Keratinocyte (primary cell): ENCODE results near the gene TENM4. TPM values are rescaled to one million over a fixed set of nuclear protein-coding genes. Genes with fewer than 3 reads are reported as not detected.
A peak's percentile ranks its signal among the peaks of the same experiment; 100 is the strongest.

Experiments
- DNase-seq: peaks from one replicate; pipeline ENCODE4 v3.0.0-alpha.2; 2011; ENCODE audit warnings: low read depth, missing footprints, low spot score
- FAIRE-seq: peaks from 2 replicates; lab custom pipeline; 2011; peaks lifted over from hg19 to GRCh38; lab: Jason Lieb, UNC
- H2AFZ ChIP-seq: 2 replicates; pipeline ENCODE4 v1.6.0; 2012; ENCODE audit warnings: low read length, control low read depth, inconsistent platforms; ENCODE audit not compliant: control insufficient read depth
- H3K27ac ChIP-seq: 2 replicates; pipeline ENCODE4 v1.5.1; 2011; ENCODE audit warnings: low read length; ENCODE audit not compliant: control insufficient read depth, insufficient read depth
- H3K27me3 ChIP-seq: 3 replicates; pipeline ENCODE4 v1.6.0; 2011; ENCODE audit warnings: low read length; ENCODE audit not compliant: control insufficient read depth, insufficient read depth; ENCODE audit errors: extremely low read depth
- H3K36me3 ChIP-seq, 2 experiments: 2 replicates in 1 of 2; 3 replicates in 1 of 2; pipeline ENCODE4 v1.5.1; 2011; ENCODE audit warnings: low read length in 2 of 2, mild to moderate bottlenecking in 1 of 2; ENCODE audit not compliant: control insufficient read depth in 2 of 2, insufficient read depth in 2 of 2; ENCODE audit errors: extremely low read depth in 1 of 2
- H3K4me1 ChIP-seq: 3 replicates; pipeline ENCODE4 v1.5.1; 2011; ENCODE audit warnings: low read length; ENCODE audit not compliant: control insufficient read depth, insufficient read depth; ENCODE audit errors: extremely low read depth
- H3K4me2 ChIP-seq: 3 replicates; pipeline ENCODE4 v1.6.0; 2011; ENCODE audit warnings: low read depth, low read length; ENCODE audit not compliant: control insufficient read depth, insufficient read depth; ENCODE audit errors: extremely low read depth
- H3K4me3 ChIP-seq, 3 experiments: fragments of 200-600 bp in 1 of 3; sonication (generic) in 1 of 3; 2 replicates in 2 of 3; 3 replicates in 1 of 3; pipeline ENCODE4 v1.5.1; 2011 to 2016; ENCODE audit warnings: low read length in 3 of 3, mild to moderate bottlenecking in 3 of 3, control low read depth in 2 of 3, inconsistent platforms in 1 of 3, low read depth in 1 of 3, mixed read lengths in 1 of 3, mixed run types in 1 of 3, moderate library complexity in 1 of 3; ENCODE audit not compliant: control insufficient read depth in 2 of 3, insufficient read depth in 2 of 3; ENCODE audit errors: extremely low read depth in 1 of 3
- H3K79me2 ChIP-seq: 2 replicates; pipeline ENCODE4 v1.6.0; 2012; ENCODE audit warnings: low read length; ENCODE audit not compliant: control insufficient read depth, insufficient read depth
- H3K9ac ChIP-seq: 3 replicates; pipeline ENCODE4 v1.6.0; 2011; ENCODE audit warnings: low read length; ENCODE audit not compliant: control insufficient read depth, insufficient read depth; ENCODE audit errors: extremely low read depth
- H3K9me1 ChIP-seq: 3 replicates; pipeline ENCODE4 v1.6.0; 2011; ENCODE audit warnings: low read length; ENCODE audit not compliant: control insufficient read depth, insufficient read depth; ENCODE audit errors: extremely low read depth
- H3K9me3 ChIP-seq: 2 replicates; pipeline ENCODE4 v1.5.1; 2012; ENCODE audit warnings: low read depth, low read length; ENCODE audit not compliant: control insufficient read depth
- H4K20me1 ChIP-seq: 3 replicates; pipeline ENCODE4 v1.6.0; 2011; ENCODE audit warnings: low read length; ENCODE audit not compliant: control insufficient read depth, insufficient read depth; ENCODE audit errors: extremely low read depth
- CTCF ChIP-seq, 3 experiments: IDR thresholded peaks in 1 of 3; conservative IDR thresholded peaks in 1 of 3; optimal IDR thresholded peaks in 1 of 3; 2 replicates in 2 of 3; 3 replicates in 1 of 3; pipeline versions ENCODE3 to v1.5.1; 2011; ENCODE audit warnings: low read length in 3 of 3, mild to moderate bottlenecking in 3 of 3, moderate library complexity in 2 of 3, control low read depth in 1 of 3, inconsistent platforms in 1 of 3; ENCODE audit not compliant: insufficient read depth in 2 of 3; ENCODE audit errors: extremely low read depth in 1 of 3
- EZH2 ChIP-seq: IDR thresholded peaks from one replicate; pipeline ENCODE4 v1.6.1; 2012; ENCODE audit warnings: inconsistent platforms, mild to moderate bottlenecking, low read length, moderate library complexity
- dilution Hi-C: fragments of 300-500 bp; cut with MboI; formaldehyde crosslinking; loops from one replicate; pipeline ENCODE4 v1.7.0; 2020; ENCODE audit warnings: low sequenced_read_pairs; ENCODE audit not compliant: extremely low pct_ligation_motif_present
- polyA plus RNA-seq, 5 experiments: library from polyadenylated mRNA; depleted of rRNA in 3 of 5; stranded (reverse) in 3 of 5; stranded (forward) in 1 of 5; unstranded in 1 of 5; fragments of >200 nt; gene quantifications; 1 replicate in 1 of 5; 2 replicates in 3 of 5; 3 replicates in 1 of 5; pipeline versions ENCODE4 v1.2.1 to v1.2.3, GENCODE V29; 2011 to 2012; ENCODE audit warnings: missing spikeins in 2 of 5, low read depth in 1 of 5, low replicate concordance in 1 of 5

The TENM4 gene
- polyA plus RNA-seq, 1 donor (not counting 4 experiments of a cell fraction or from before 2014, with no cell fraction given), result 3.5 TPM

- TF ChIP-seq CTCF (optimal IDR thresholded peaks at IDR 0.05 in 1 of 3, IDR thresholded peaks at IDR 0.05 in 1 of 3, conservative IDR thresholded peaks at IDR 0.05 in 1 of 3; ENCODE audit: extremely low read depth in 1 of 3, insufficient read depth in 2 of 3, low read length in 3 of 3), result no peak
- no peak for TF ChIP-seq EZH2
- no peaks in the 10 kb centered on the region for H3K27me3 ChIP-seq
Observed at GRCh38 chr11:78786086-78786485, 654.7 kb downstream of the TENM4 start.

GRCh38 chr11:78784321-78785061 is 656.3 kb downstream of the TENM4 start:
- Histone ChIP-seq H3K27me3 (no peaks in the 10 kb centered on the region), H3K9me1 (no peaks in the 10 kb centered on the region), H3K4me3 (no peak overlapping the region), H3K36me3 (no peaks in the 10 kb centered on the region), H3K9me3 (no peaks in the 10 kb centered on the region), H2AFZ (no peak overlapping the region), H3K27ac (no peak overlapping the region), H4K20me1 (no peaks in the 10 kb centered on the region), H3K9ac (no peak overlapping the region), H3K79me2 (no peaks in the 10 kb centered on the region), H3K4me2 (no peak overlapping the region), H3K4me1 (peaks cover 7% of the 10 kb centered on the region)
- FAIRE-seq, result peak; percentile 72
- TF ChIP-seq EZH2, result no peak
- no peak for TF ChIP-seq CTCF (optimal IDR thresholded peaks at IDR 0.05 in 1 of 3, IDR thresholded peaks at IDR 0.05 in 1 of 3, conservative IDR thresholded peaks at IDR 0.05 in 1 of 3; ENCODE audit: extremely low read depth in 1 of 3, insufficient read depth in 2 of 3, low read length in 3 of 3)
- DNase-seq, result no peak
- dilution Hi-C loops, result no loop called here

More at GRCh38 chr11:78786086-78786485, 654.7 kb downstream of the TENM4 start:
- DNase-seq (no peak), FAIRE-seq (no peak)
- H3K9ac ChIP-seq, result no peak overlapping the region
- H3K4me3 ChIP-seq, result no peak overlapping the region
- no peak overlapping the region for H3K4me2 ChIP-seq
- H4K20me1 ChIP-seq, result no peaks in the 10 kb centered on the region
- H3K79me2 ChIP-seq, result no peaks in the 10 kb centered on the region
- no peaks in the 10 kb centered on the region for H3K9me1 ChIP-seq
- peaks cover 7% of the 10 kb centered on the region for H3K4me1 ChIP-seq
- no peak overlapping the region for H2AFZ ChIP-seq
- H3K9me3 ChIP-seq, result no peaks in the 10 kb centered on the region
- dilution Hi-C loops, result no loop called here
- no peaks in the 10 kb centered on the region for H3K36me3 ChIP-seq
- H3K27ac ChIP-seq, result no peak overlapping the region
